ENCODE data around the gene NGB.

- TF ChIP-seq CTCF (IDR thresholded peaks at IDR 0.05) (no peak), POLR2A (IDR thresholded peaks at IDR 0.05) (no peak)
These were observed 35.4 kb upstream of the NGB start for GRCh38 chr14:77306416-77306815.
